Neural cell (in vitro differentiated cells): ENCODE results near the gene JPT2.

Source experiments
- EP300 ChIP-seq: fragments of 450-650 bp; conservative IDR thresholded peaks from 2 replicates; pipeline ENCODE4 v1.6.1; 2014; ENCODE audit warnings: antibody characterized with exemption, mild to moderate bottlenecking, moderate library complexity; ENCODE audit not compliant: poor library complexity, severe bottlenecking
- EZH2 ChIP-seq: fragments of 200-600, 300-800 bp; shearing (Covaris generic), sonication (generic); IDR thresholded peaks from 2 replicates; pipeline ENCODE4 v1.6.1; 2014; ENCODE audit warnings: antibody characterized with exemption, low read length, borderline replicate concordance, mild to moderate bottlenecking; ENCODE audit not compliant: insufficient read depth, poor library complexity, severe bottlenecking
- SMC3 ChIP-seq: fragments of 450-650 bp; conservative IDR thresholded peaks from 2 replicates; pipeline ENCODE4 v1.6.1; 2014; ENCODE audit warnings: antibody characterized with exemption, mild to moderate bottlenecking, moderate library complexity; ENCODE audit not compliant: poor library complexity
- TAF1 ChIP-seq: IDR thresholded peaks from 2 replicates; pipeline ENCODE4 v1.6.1; 2012; ENCODE audit warnings: low read depth
- TF ChIP-seq, protein P1 (sequence below): fragments of 450-650 bp; IDR thresholded peaks from 2 replicates; pipeline ENCODE4 v1.5.1; 2014; ENCODE audit warnings: antibody characterized with exemption, mild to moderate bottlenecking, moderate library complexity; ENCODE audit not compliant: poor library complexity, severe bottlenecking

- TF ChIP-seq EZH2 (no peak), EP300 (no peak), SMC3 (no peak), TAF1 (no peak)
- TF ChIP-seq, protein P1, sequence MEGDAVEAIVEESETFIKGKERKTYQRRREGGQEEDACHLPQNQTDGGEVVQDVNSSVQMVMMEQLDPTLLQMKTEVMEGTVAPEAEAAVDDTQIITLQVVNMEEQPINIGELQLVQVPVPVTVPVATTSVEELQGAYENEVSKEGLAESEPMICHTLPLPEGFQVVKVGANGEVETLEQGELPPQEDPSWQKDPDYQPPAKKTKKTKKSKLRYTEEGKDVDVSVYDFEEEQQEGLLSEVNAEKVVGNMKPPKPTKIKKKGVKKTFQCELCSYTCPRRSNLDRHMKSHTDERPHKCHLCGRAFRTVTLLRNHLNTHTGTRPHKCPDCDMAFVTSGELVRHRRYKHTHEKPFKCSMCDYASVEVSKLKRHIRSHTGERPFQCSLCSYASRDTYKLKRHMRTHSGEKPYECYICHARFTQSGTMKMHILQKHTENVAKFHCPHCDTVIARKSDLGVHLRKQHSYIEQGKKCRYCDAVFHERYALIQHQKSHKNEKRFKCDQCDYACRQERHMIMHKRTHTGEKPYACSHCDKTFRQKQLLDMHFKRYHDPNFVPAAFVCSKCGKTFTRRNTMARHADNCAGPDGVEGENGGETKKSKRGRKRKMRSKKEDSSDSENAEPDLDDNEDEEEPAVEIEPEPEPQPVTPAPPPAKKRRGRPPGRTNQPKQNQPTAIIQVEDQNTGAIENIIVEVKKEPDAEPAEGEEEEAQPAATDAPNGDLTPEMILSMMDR, result no peak
These were observed 3.0 kb downstream of the JPT2 start for GRCh38 chr16:1681032-1681431.
